Tibial nerve (tissue), 4 donors: ENCODE results near the gene GIMAP2.

Experiments
- CTCF ChIP-seq, 5 experiments: fragments of 200-600 bp in 3 of 5; fragments of 450-650 bp in 2 of 5; sonication (generic) in 3 of 5; IDR thresholded peaks; one replicate each; pipeline ENCODE4 v1.5.1; 2016 to 2019; ENCODE audit warnings: antibody characterized with exemption in 5 of 5, mild to moderate bottlenecking in 3 of 5, moderate library complexity in 2 of 5
- EP300 ChIP-seq, 2 donors: sonication (generic); formaldehyde crosslinking; IDR thresholded peaks; one replicate each; pipeline ENCODE4 v1.6.1; 2017; ENCODE audit warnings: antibody characterized with exemption in 2 of 2, mild to moderate bottlenecking in 1 of 2
- POLR2A ChIP-seq, 2 donors: fragments of 450-650 bp; IDR thresholded peaks; one replicate each; pipeline ENCODE4 v1.6.1; 2017; ENCODE audit warnings: antibody characterized with exemption in 2 of 2, mild to moderate bottlenecking in 2 of 2, moderate library complexity in 2 of 2

GRCh38 chr7:150738591-150739001 lies 53.1 kb downstream of the GIMAP2 start:
- TF ChIP-seq CTCF (IDR thresholded peaks at IDR 0.05) = no peak
- no peak for TF ChIP-seq POLR2A (IDR thresholded peaks at IDR 0.05)
- TF ChIP-seq EP300 (IDR thresholded peaks at IDR 0.05) = peak in 1 of 2 donors; percentile 63
